Esophagus squamous epithelium (tissue), 4 donors: ENCODE data around the gene LRRTM2.

Experiments
- CTCF ChIP-seq, 6 experiments: fragments of 450-650 bp in 4 of 6; fragments of 200-600 bp in 2 of 6; sonication (generic) in 2 of 6; IDR thresholded peaks; one replicate each; pipeline ENCODE4 v1.5.1; 2016 to 2019; ENCODE audit warnings: antibody characterized with exemption in 6 of 6, mild to moderate bottlenecking in 4 of 6, moderate library complexity in 4 of 6
- POLR2A ChIP-seq, 4 donors: fragments of 450-650 bp; IDR thresholded peaks; one replicate each; pipeline ENCODE4 v1.6.1; 2017; ENCODE audit warnings: antibody characterized with exemption in 4 of 4, mild to moderate bottlenecking in 4 of 4, moderate library complexity in 3 of 4

DNA sequence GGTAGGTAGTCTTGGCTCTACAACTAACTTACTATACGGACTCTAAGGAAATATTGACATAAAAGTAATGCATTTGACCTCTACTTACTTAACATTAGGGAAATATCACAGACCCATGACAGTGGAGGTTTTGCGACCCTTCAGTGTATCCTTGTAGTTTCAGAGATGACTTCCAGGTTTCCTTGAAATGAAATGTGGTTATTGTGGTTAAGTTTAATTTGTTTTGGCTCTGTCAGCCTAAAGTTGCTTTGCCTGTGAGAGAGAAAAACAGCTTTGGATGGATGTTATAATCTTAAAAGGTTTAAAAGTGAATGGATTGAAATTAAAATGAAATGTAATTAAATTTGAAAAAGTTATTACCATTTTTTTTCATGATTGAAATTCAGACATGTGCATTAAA is 42.9 kb downstream of the LRRTM2 start:
- TF ChIP-seq CTCF (IDR thresholded peaks at IDR 0.05) = no peak
- no peak for TF ChIP-seq POLR2A (IDR thresholded peaks at IDR 0.05)
